IMR-90 (cell line): ENCODE data around the gene C3orf49. TPM values are rescaled to one million over a fixed set of nuclear protein-coding genes. Genes with fewer than 3 reads are reported as not detected.

Experiments
- ATAC-seq: fragments of 200-7000 bp; cut with Tn5 transposase; 2 replicates; pipeline ENCODE4 v1.9.1; 2020; ENCODE audit warnings: low read depth, mild to moderate bottlenecking, moderate library complexity
- BruUV-seq: library from RNA; stranded (reverse); fragments of 400-500 nt; replicated peaks from 2 replicates; lab custom pipeline; 2021; lab: Mats Ljungman, UMichigan
- CTCF ChIA-PET: fragments of 300-600 bp; formaldehyde crosslinking; extraction: SDS; loops from one replicate; lab custom pipeline; 2021; ENCODE audit warnings: antibody characterized with exemption; lab: Yijun Ruan, JAX
- POLR2A ChIA-PET: fragments of 300-600 bp; sonication (Branson Sonifier 250); formaldehyde crosslinking; loops from one replicate; lab custom pipeline; 2022; ENCODE audit warnings: antibody characterized with exemption; ENCODE audit not compliant: unreplicated experiment; lab: Charles Lee
- DNase-seq: peaks from one replicate; pipeline ENCODE4 v3.0.0; 2013
- H2AFZ ChIP-seq: replicated peaks from 2 replicates; pipeline ENCODE3; 2013; ENCODE audit warnings: low read length, mild to moderate bottlenecking; ENCODE audit not compliant: poor library complexity
- H2AK5ac ChIP-seq: 2 replicates; pipeline ENCODE4 v1.6.1; 2013; ENCODE audit warnings: low read depth, low read length, inconsistent platforms
- H2AK9ac ChIP-seq: replicated peaks from 2 replicates; pipeline ENCODE3; 2013; ENCODE audit warnings: mild to moderate bottlenecking, low read depth, low read length, moderate library complexity; ENCODE audit not compliant: poor library complexity
- H2BK120ac ChIP-seq: 2 replicates; pipeline ENCODE4 v1.6.1; 2013; ENCODE audit warnings: low read depth, low read length, inconsistent platforms
- H2BK15ac ChIP-seq: 3 replicates; pipeline ENCODE4 v1.6.1; 2013; ENCODE audit warnings: low read depth, low read length, inconsistent platforms
- H2BK20ac ChIP-seq: 2 replicates; pipeline ENCODE4 v1.6.1; 2013; ENCODE audit warnings: low read depth, mild to moderate bottlenecking, inconsistent platforms, low read length, moderate library complexity
- H2BK5ac ChIP-seq: 2 replicates; pipeline ENCODE4 v1.6.1; 2013; ENCODE audit warnings: mild to moderate bottlenecking, low read depth, low read length, inconsistent platforms; ENCODE audit not compliant: poor library complexity, severe bottlenecking
- H3K14ac ChIP-seq: replicated peaks from 2 replicates; pipeline ENCODE4 v1.6.1; 2013; ENCODE audit warnings: low read depth, low read length, inconsistent platforms
- H3K18ac ChIP-seq: 2 replicates; pipeline ENCODE4 v1.6.1; 2013; ENCODE audit warnings: low read depth, low read length, control low read depth
- H3K23ac ChIP-seq: 2 replicates; pipeline ENCODE4 v1.6.1; 2013; ENCODE audit warnings: low read depth, low read length, inconsistent platforms
- H3K27ac ChIP-seq: 2 replicates; pipeline ENCODE4 v1.5.1; 2013; ENCODE audit warnings: mild to moderate bottlenecking, control low read depth, low read length; ENCODE audit not compliant: insufficient read depth
- H3K27me3 ChIP-seq: 2 replicates; pipeline ENCODE4 v1.6.1; 2013; ENCODE audit warnings: low read length; ENCODE audit not compliant: control insufficient read depth, insufficient read depth
- H3K36me3 ChIP-seq: 2 replicates; pipeline ENCODE4 v1.6.1; 2013; ENCODE audit warnings: low read length, mixed read lengths; ENCODE audit not compliant: control insufficient read depth, insufficient read depth
- H3K4ac ChIP-seq: 2 replicates; pipeline ENCODE4 v1.6.1; 2013; ENCODE audit warnings: low read depth, low read length, inconsistent platforms
- H3K4me1 ChIP-seq: 2 replicates; pipeline ENCODE4 v1.6.1; 2013; ENCODE audit warnings: low read length, mixed read lengths; ENCODE audit not compliant: control insufficient read depth, insufficient read depth
- H3K4me2 ChIP-seq: 2 replicates; pipeline ENCODE4 v1.6.1; 2013; ENCODE audit warnings: low read depth, mild to moderate bottlenecking, control low read depth, low read length, moderate library complexity
- H3K4me3 ChIP-seq: 2 replicates; pipeline ENCODE4 v1.5.1; 2013; ENCODE audit warnings: low read depth, mild to moderate bottlenecking, control low read depth, low read length, moderate library complexity; ENCODE audit not compliant: insufficient read depth
- H3K56ac ChIP-seq: 2 replicates; pipeline ENCODE4 v1.6.1; 2013; ENCODE audit warnings: low read length, inconsistent platforms; ENCODE audit not compliant: insufficient read depth; ENCODE audit errors: extremely low read depth
- H3K79me1 ChIP-seq, 2 experiments: 2 replicates each; pipeline ENCODE4 v1.6.1; 2013; ENCODE audit warnings: low read length in 2 of 2, inconsistent platforms in 1 of 2, low read depth in 1 of 2
- H3K9ac ChIP-seq: 2 replicates; pipeline ENCODE4 v1.6.1; 2013; ENCODE audit warnings: low read depth, low read length, control low read depth
- H3K9me1 ChIP-seq: 2 replicates; pipeline ENCODE4 v1.6.1; 2013; ENCODE audit warnings: low read length, inconsistent platforms; ENCODE audit not compliant: insufficient read depth
- H3K9me3 ChIP-seq: 2 replicates; pipeline ENCODE4 v1.6.1; 2013; ENCODE audit warnings: low read length; ENCODE audit not compliant: control insufficient read depth, insufficient read depth
- H4K20me1 ChIP-seq: 2 replicates; pipeline ENCODE4 v1.6.1; 2013; ENCODE audit warnings: low read length, inconsistent platforms; ENCODE audit not compliant: insufficient read depth
- H4K5ac ChIP-seq: 2 replicates; pipeline ENCODE4 v1.6.1; 2013; ENCODE audit warnings: mild to moderate bottlenecking, low read depth, low read length, control low read depth
- H4K8ac ChIP-seq, 2 experiments: 2 replicates each; pipeline ENCODE4 v1.6.1; 2013; ENCODE audit warnings: low read depth in 2 of 2, low read length in 2 of 2, control low read depth in 1 of 2, inconsistent platforms in 1 of 2
- H4K91ac ChIP-seq: 2 replicates; pipeline ENCODE4 v1.6.1; 2013; ENCODE audit warnings: low read depth, low read length, inconsistent platforms; ENCODE audit not compliant: insufficient read depth
- RCOR1 ChIP-seq: IDR thresholded peaks from 2 replicates; pipeline ENCODE4 v1.6.1; 2012; ENCODE audit warnings: mild to moderate bottlenecking, low read length, improper control_type of control experiment; ENCODE audit not compliant: insufficient replicate concordance
- WGBS, 2 experiments: methylation state at CpG; one replicate each; pipeline versions ENCODE4 v1.1.5 to v1.1.7; 2013; ENCODE audit warnings: missing lambda C conversion rate in 2 of 2; ENCODE audit not compliant: insufficient read length in 1 of 2; ENCODE audit errors: extremely low coverage in 2 of 2; 5-methylcytosine and 5-hydroxymethylcytosine counted together
- dilution Hi-C: fragments of 300-500 bp; cut with HindIII; formaldehyde crosslinking; loops from one replicate; pipeline ENCODE4 v1.14.3; 2018; ENCODE audit warnings: low sequenced_read_pairs; ENCODE audit not compliant: unreplicated experiment
- in situ Hi-C: fragments of 300-500 bp; cut with MboI; formaldehyde crosslinking; loops from 3 replicates; pipeline ENCODE4 v1.14.3; 2019; ENCODE audit warnings: low sequenced_read_pairs, inconsistent platforms, mixed read lengths
- intact Hi-C: fragments of 100-400 bp; cut with micrococcal nuclease; formaldehyde crosslinking; loops from 2 replicates; pipeline ENCODE4 v1.10.0; 2022
- polyA plus RNA-seq, 3 experiments: library from polyadenylated mRNA; depleted of rRNA; stranded (reverse); fragments of >200 nt; gene quantifications; 2 replicates each; pipeline ENCODE4 v1.2.3, GENCODE V29; 2012; ENCODE audit warnings: low replicate concordance in 1 of 3
- total RNA-seq: library from RNA; depleted of rRNA; stranded (reverse); fragments of >200 nt; gene quantifications from 2 replicates; pipeline ENCODE4 v1.2.3, GENCODE V29; 2012
- TF ChIP-seq, protein P1 (sequence below): fragments of 150-350 bp; IDR thresholded peaks from 2 replicates; pipeline ENCODE4 v1.6.1; 2016; ENCODE audit warnings: low read depth, mild to moderate bottlenecking, low read length, moderate library complexity, borderline replicate concordance

Gene C3orf49
- total and polyA plus RNA-seq, 2 of the 4 experiments (the other 2 are of a cell fraction): not detected

DNA sequence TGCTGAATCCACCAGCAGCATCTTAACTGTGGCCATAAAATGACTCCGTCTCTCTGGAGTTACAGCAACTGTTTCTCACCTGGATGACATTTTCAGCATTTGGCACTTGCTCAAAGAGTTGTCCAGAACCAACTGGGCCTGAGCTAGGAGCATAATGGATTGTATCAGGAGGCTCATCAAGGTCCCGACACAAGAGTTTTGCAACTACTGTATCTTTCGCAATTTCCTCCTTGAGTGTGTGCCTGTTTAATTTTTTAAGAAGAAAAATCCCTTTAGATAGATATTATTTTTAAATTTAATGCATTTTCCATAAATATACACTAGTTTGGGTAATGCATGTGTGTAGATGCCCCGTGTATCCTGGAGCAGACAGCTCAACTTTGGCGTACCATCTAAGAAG is 44.3 kb upstream of the C3orf49 start:
- dilution Hi-C loops: no loop called here
- Histone ChIP-seq H3K27ac (no peak overlapping the region), H4K8ac (no peak overlapping the region), H3K4me2 (no peak overlapping the region), H2AK9ac (no peak overlapping the region), H2AK5ac (no peak overlapping the region), H3K9me3 (no peaks in the 10 kb centered on the region), H3K23ac (no peak overlapping the region), H3K56ac (no peak overlapping the region), H2BK120ac (no peak overlapping the region), H3K4me1 (no peaks in the 10 kb centered on the region), H3K36me3 (no peaks in the 10 kb centered on the region), H2AFZ (no peak overlapping the region), H4K91ac (no peak overlapping the region), H3K14ac (no peak overlapping the region), H4K5ac (no peak overlapping the region), H2BK20ac (no peak overlapping the region), H3K18ac (no peak overlapping the region), H3K27me3 (no peaks in the 10 kb centered on the region; the same call in 1 of the 2 replicates), H3K4ac (no peak overlapping the region), H3K79me1 (no peaks in the 10 kb centered on the region), H3K9me1 (no peaks in the 10 kb centered on the region), H3K9ac (no peak overlapping the region), H3K4me3 (no peak overlapping the region), H4K20me1 (no peaks in the 10 kb centered on the region), H2BK5ac (no peak overlapping the region), H2BK15ac (no peak overlapping the region)
- ChIA-PET POLR2A (no interaction called here), CTCF (interaction anchor here (0.6 kb wide), 1 partner anchor 440 kb away, joined by 3 read pairs; no protein-coding TSS in a partner anchor)
- no peak for TF ChIP-seq RCOR1
- TF ChIP-seq, protein P1, sequence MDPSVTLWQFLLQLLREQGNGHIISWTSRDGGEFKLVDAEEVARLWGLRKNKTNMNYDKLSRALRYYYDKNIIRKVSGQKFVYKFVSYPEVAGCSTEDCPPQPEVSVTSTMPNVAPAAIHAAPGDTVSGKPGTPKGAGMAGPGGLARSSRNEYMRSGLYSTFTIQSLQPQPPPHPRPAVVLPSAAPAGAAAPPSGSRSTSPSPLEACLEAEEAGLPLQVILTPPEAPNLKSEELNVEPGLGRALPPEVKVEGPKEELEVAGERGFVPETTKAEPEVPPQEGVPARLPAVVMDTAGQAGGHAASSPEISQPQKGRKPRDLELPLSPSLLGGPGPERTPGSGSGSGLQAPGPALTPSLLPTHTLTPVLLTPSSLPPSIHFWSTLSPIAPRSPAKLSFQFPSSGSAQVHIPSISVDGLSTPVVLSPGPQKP: no peak
- DNase-seq (no peak), ATAC-seq (no peak)
- 71% methylated on average over 1 of the region's 5 CpGs; no CpG with 5 or more reads in 1 of the 2 experiments for WGBS, 2 experiments
- BruUV-seq: no TSS peak
- intact Hi-C loops: no loop called here
- in situ Hi-C loops: no loop called here
